Right renal cortex interstitium (tissue), 3 donors: ENCODE data around the gene RGS10. TPM values are rescaled to one million over a fixed set of nuclear protein-coding genes. Genes with fewer than 3 reads are reported as not detected.
"Not testable (repeated sequence)": the region's sequence is repeated elsewhere in the genome, so short reads cannot be mapped to it uniquely, and the experiment has no call there.

ENCODE experiments used
- DNase-seq, 3 donors: peaks; one replicate each; pipeline ENCODE4 v3.0.0-alpha.2; 2013; ENCODE audit warnings: low read depth in 3 of 3, low spot score in 2 of 3
- polyA plus RNA-seq, 3 donors: library from polyadenylated mRNA; unstranded; fragments of 120-200 nt; gene quantifications; one replicate each; pipeline ENCODE4 v1.2.1, GENCODE V29; 2013; ENCODE audit not compliant: insufficient read length in 3 of 3

Gene RGS10
- polyA plus RNA-seq, 3 donors: 31.4 to 36.3 (median 35.9) TPM

GRCh38 chr10:119539359-119539825 lies 3.1 kb downstream of the RGS10 start:
- no peak for DNase-seq

GRCh38 chr10:119538632-119539358 lies 3.7 kb downstream of the RGS10 start:
- DNase-seq: no peak

- DNase-seq: no peak
Observed at GRCh38 chr10:119537953-119538630, 4.4 kb downstream of the RGS10 start.

DNA sequence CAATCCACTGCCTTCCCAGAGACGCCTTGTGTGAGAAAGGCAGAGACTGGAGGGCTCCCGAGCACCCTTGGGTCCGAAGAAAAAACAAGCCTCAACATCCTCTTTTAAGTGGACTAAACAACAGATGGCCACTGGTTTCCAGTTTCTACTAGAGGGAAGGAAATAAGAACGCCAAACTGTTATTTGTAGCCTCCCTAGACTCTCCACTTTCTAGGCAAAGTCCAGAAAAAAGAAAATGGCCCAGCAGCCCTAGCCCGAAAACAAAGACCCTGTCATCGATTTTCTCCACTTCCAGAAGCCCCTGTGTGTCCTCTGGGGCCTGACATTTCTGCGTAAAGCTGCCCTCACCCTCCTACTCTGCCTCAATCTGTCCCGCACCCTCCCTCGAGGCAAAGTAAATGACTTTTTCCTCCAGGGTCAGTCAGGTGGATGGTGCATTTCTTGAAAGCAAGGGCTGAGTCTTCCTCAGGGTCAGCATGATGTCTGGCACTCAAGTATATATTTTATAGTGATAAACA lies 6.0 kb downstream of the RGS10 start:
- no peak for DNase-seq

DNA sequence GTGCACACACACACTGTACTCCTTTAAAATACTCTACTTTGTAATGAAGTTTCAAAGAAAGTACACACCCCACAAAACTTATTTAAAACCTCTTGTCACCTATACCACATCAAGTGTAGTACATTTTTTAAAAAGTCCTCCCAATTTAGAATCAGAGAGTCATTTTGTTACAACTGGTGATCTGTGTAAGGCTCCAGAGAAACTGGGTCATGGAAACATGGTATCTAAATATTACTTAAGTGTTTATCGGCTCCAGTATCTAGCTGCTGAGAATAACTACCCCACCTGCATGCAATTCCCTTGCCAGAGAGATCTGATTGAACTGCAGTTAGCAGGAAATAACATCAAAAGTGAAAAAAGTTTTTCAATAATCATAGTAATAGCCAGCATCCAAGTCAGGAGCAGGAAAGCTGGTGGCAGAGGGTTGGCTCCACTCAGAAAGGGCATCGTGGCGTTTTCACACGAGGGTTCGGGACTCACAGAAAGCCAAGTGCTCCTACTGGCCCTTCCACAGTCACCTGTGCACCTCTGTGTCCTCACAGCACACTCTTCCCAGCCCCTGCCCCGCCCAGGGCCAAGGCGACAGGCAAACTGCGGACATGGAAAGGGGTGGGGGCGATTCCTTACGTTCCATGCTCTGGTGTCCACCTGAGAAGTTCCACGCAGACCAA lies 6.5 kb downstream of the RGS10 start:
- DNase-seq: no peak

- DNase-seq: no peak
Observed at GRCh38 chr10:119535305-119535704, 7.2 kb downstream of the RGS10 start.

- no peak for DNase-seq
Observed at GRCh38 chr10:119533473-119533872, 9.0 kb downstream of the RGS10 start.

- DNase-seq: not testable (repeated sequence)
Observed at GRCh38 chr10:119532791-119533190, 9.7 kb downstream of the RGS10 start.

- not testable (repeated sequence) for DNase-seq
Observed at GRCh38 chr10:119532251-119532650, 10.3 kb downstream of the RGS10 start.

DNA sequence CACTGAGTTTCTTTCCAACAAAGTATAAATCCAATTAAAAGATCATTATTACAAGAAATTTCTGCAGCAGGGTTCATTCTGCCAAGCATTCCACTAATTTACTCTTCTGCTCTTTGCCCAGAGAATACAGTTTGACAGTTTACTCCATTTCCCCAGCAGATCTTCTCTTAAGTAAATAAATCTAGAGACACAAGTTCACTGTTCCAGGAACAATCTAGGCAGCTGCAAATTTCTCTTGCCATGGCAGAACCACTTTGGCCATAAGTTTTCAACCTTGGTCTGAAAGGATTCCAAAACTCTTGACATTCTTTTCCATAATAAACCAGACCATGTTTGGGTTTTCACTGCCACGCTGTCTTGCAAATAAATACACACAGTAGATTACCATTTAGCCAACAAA lies 11.5 kb downstream of the RGS10 start:
- DNase-seq: no peak

- DNase-seq: not testable (repeated sequence)
Observed at GRCh38 chr10:119528663-119529237, 13.8 kb downstream of the RGS10 start.

DNA sequence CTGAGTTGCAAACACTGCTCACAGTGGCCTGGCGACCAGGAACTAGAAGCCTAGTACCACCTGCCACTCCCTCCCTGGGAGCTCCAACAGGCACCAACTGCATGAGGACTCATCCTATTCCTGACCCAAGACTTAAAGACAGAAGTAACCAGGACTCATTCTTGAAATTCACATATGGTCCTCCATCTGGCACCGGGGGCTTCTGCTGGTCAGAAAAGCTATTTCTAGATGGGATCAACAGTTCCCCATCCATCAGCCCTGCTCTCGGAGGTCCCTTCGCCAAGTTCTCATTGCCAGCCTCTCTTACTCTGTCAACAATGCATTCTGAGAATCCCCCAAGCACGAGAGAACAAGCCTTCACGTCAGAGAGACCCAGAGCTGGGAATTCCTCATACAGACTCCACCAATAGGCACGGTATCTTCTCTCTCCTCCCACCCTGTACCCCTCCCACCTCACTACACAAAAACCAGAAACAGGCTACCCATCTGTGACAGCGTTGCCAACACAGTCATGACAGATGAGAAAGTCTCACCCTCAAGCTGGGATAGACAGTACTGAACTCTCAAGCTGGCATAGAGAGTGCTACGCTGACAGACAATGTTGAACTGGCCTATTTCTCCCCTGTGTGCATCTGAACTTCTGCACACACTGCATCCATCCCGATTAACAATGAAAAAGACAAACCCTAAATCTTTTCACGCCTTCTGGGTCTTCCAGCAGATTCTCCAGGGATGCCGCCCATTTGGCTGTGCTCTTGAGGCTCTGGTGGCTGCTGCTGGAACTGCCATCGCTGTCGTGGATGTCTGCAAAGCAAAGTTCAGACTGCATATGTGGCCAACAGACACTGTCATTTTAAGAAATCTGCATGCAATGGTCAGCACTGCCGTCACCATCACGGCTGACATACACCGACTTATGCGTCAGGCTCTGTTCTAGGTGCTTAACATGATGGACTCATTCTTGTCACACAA lies 15.6 kb downstream of the RGS10 start:
- DNase-seq: no peak

DNA sequence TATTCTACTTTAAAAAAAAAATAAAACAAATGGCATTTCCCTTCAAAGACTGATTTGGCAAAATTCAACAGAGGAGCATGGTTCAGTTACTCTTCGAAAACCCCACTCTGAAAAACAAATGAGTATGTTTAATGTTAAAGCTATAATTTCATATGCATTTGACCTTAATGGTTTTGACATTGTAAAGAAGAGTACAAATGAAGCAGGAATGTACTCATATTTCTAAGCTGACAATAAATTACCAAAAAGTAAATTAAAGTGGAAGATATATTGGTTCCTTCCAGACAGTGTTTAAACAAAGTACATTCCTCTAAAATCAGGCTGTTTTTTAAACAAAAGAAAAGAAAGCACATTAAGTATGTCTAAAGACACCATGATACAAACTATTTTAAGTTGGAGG lies 16.4 kb downstream of the RGS10 start:
- DNase-seq: no peak

DNA sequence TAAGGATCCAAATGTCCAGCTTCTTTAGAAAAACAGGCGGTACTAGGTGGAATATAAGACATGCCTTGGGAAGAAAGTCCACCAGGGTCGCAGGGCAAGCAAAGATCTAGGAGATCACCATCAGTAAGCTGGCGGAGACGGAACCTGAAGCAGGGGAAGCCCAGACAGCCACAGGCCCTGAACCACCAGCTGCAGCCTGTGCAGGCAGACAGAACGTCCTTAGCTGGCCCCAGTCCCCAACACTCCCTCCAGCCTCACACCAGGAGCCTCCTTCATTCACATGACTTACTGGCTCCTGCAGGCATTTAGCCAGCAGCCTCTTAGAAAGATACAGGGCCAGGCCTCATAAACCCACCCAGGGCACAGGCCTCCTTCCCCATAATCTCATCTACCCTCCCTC lies 17.4 kb downstream of the RGS10 start:
- DNase-seq: no peak

DNA sequence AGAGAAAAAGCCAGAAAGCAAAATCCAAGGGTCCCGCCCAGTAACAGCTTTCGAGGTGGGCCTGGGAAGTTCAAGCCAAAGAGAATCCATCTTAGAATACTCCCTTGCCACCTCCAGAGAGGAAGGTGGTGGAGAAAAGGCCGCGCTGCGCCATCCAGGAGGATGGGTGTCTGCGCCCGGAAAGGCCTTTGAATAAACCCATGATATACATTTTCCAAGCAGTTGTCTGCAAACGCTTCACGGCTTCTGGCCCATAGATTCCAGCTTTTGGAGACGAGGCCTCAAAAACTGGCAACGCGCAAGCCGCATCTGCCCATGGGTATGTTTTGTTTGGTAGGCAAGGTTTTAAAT lies 17.8 kb downstream of the RGS10 start:
- DNase-seq: no peak

- DNase-seq: no peak
Observed at GRCh38 chr10:119523895-119524719, 18.4 kb downstream of the RGS10 start.

DNA sequence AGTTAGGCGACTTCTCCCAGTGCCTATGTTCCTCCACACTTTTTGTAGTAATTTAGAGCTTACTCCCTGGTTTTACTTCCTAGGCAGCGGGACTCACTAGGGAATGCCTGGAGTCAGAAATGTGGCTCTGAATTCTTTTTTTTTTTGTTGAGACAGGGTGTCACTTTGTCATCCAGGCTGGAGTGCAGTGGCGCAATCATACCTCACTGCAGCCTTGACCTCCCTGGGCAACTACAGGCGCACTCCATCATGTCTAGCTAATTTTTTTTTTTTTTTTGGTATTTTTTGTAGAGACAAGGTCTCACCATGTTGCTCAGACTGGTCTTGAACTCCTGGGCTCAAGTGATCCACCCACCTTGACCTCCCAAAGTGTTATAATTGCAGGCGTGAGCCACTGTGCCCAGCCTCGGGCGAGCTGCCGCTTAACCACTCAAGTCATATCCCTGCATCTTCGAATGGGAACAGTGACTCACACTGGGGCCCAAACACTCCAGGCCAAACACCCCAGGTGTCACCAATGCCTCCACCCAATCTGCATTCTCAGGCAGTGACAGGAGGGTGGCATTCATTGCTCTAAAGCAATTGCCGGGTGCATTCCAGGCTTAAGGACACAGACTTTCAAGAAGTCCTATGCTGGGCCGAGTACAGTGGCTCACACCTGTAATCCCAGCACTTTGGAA lies 19.6 kb downstream of the RGS10 start:
- no peak for DNase-seq

- no peak for DNase-seq
Observed at GRCh38 chr10:119521443-119522204, 20.9 kb downstream of the RGS10 start.
